Suprapubic skin (tissue), 3 donors: ENCODE results near the gene GBF1.

Experiments
- CTCF ChIP-seq, 2 donors: fragments of 200-600 bp in 1 of 2; fragments of 450-650 bp in 1 of 2; sonication (generic) in 1 of 2; IDR thresholded peaks; one replicate each; pipeline ENCODE4 v1.5.1; 2016 to 2019; ENCODE audit warnings: antibody characterized with exemption in 2 of 2, mild to moderate bottlenecking in 1 of 2, moderate library complexity in 1 of 2
- POLR2A ChIP-seq, 2 donors: fragments of 450-650 bp; IDR thresholded peaks; one replicate each; pipeline ENCODE4 v1.6.1; 2017; ENCODE audit warnings: antibody characterized with exemption in 2 of 2, mild to moderate bottlenecking in 2 of 2, moderate library complexity in 2 of 2

DNA sequence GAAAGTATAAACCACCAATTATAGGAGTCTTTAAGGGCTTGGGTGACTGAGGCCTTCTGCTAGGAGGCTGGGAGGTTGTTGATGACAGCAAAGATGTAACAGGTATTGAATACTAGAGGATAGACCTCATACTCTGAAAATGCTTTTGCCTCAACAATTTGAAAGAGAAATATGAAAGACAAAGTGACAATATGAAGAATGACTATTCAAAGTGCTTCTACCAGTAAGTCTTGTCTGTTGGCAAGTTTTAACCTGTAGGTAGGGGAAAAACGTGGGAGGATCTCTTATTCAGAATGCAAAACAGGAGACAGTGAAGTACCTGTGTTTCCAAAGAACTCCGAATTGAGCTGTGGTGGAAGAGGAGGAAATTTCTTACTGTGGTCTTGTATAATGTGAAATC, 38.2 kb downstream of the GBF1 start:
- TF ChIP-seq CTCF (IDR thresholded peaks at IDR 0.05) (no peak), POLR2A (IDR thresholded peaks at IDR 0.05) (no peak)
